ENCODE measurements around the gene PLCL1.

The PLCL1 gene

GRCh38 chr2:197869041-197869440 lies 64.6 kb downstream of the PLCL1 start:
- no peaks in the 10 kb centered on the region for H3K4me1 ChIP-seq (ENCODE audit: low read depth, poor library complexity, severe bottlenecking)
- no peaks in the 10 kb centered on the region for H3K79me2 ChIP-seq (ENCODE audit: insufficient read depth, low read depth)
- H4K20me1 ChIP-seq (ENCODE audit: insufficient read depth): no peaks in the 10 kb centered on the region
- no peak overlapping the region for H3K4me2 ChIP-seq
- no peaks in the 10 kb centered on the region for H3K27me3 ChIP-seq (ENCODE audit: insufficient read depth, low read depth)
- no peak for TF ChIP-seq CTCF (conservative IDR thresholded peaks at IDR 0.05; ENCODE audit: low read depth, low read length)
- H3K4me3 ChIP-seq (IDR thresholded peaks at IDR 0.05; ENCODE audit: insufficient read depth, low read depth, low read length): no peak overlapping the region
- no peak overlapping the region for H2AFZ ChIP-seq (ENCODE audit: low read depth)
- H3K9ac ChIP-seq: no peak overlapping the region
- H3K27ac ChIP-seq: no peak overlapping the region
- no peaks in the 10 kb centered on the region for H3K36me3 ChIP-seq (ENCODE audit: insufficient read depth)

- H3K9ac ChIP-seq: no peak overlapping the region
- H3K4me2 ChIP-seq: no peak overlapping the region
- H3K79me2 ChIP-seq (ENCODE audit: insufficient read depth, low read depth): no peaks in the 10 kb centered on the region
- no peak overlapping the region for H3K27ac ChIP-seq
- no peak overlapping the region for H3K4me3 ChIP-seq (IDR thresholded peaks at IDR 0.05; ENCODE audit: insufficient read depth, low read depth, low read length)
- no peaks in the 10 kb centered on the region for H4K20me1 ChIP-seq (ENCODE audit: insufficient read depth)
- no peaks in the 10 kb centered on the region for H3K4me1 ChIP-seq (ENCODE audit: low read depth, poor library complexity, severe bottlenecking)
- no peaks in the 10 kb centered on the region for H3K36me3 ChIP-seq (ENCODE audit: insufficient read depth)
- H3K27me3 ChIP-seq (ENCODE audit: insufficient read depth, low read depth): no peaks in the 10 kb centered on the region
- no peak overlapping the region for H2AFZ ChIP-seq (ENCODE audit: low read depth)
- no peak for TF ChIP-seq CTCF (conservative IDR thresholded peaks at IDR 0.05; ENCODE audit: low read depth, low read length)
These were observed 65.2 kb downstream of the PLCL1 start for GRCh38 chr2:197869501-197870111.

GRCh38 chr2:197870137-197870536 lies 65.7 kb downstream of the PLCL1 start:
- Histone ChIP-seq H4K20me1 (ENCODE audit: insufficient read depth) (no peaks in the 10 kb centered on the region), H3K27me3 (ENCODE audit: insufficient read depth, low read depth) (no peaks in the 10 kb centered on the region), H3K9ac (no peak overlapping the region), H3K4me2 (no peak overlapping the region), H3K36me3 (ENCODE audit: insufficient read depth) (no peaks in the 10 kb centered on the region), H3K4me1 (ENCODE audit: low read depth, poor library complexity, severe bottlenecking) (no peaks in the 10 kb centered on the region), H2AFZ (ENCODE audit: low read depth) (no peak overlapping the region), H3K79me2 (ENCODE audit: insufficient read depth, low read depth) (no peaks in the 10 kb centered on the region), H3K27ac (no peak overlapping the region), H3K4me3 (IDR thresholded peaks at IDR 0.05; ENCODE audit: insufficient read depth, low read depth, low read length) (no peak overlapping the region)
- TF ChIP-seq CTCF (conservative IDR thresholded peaks at IDR 0.05; ENCODE audit: low read depth, low read length): no peak

- no peak overlapping the region for H3K27ac ChIP-seq
- H3K27me3 ChIP-seq (ENCODE audit: insufficient read depth, low read depth): no peaks in the 10 kb centered on the region
- no peaks in the 10 kb centered on the region for H3K4me1 ChIP-seq (ENCODE audit: low read depth, poor library complexity, severe bottlenecking)
- no peak overlapping the region for H3K9ac ChIP-seq
- TF ChIP-seq CTCF (conservative IDR thresholded peaks at IDR 0.05; ENCODE audit: low read depth, low read length): no peak
- no peak overlapping the region for H3K4me2 ChIP-seq
- H4K20me1 ChIP-seq (ENCODE audit: insufficient read depth): no peaks in the 10 kb centered on the region
- no peak overlapping the region for H2AFZ ChIP-seq (ENCODE audit: low read depth)
- no peaks in the 10 kb centered on the region for H3K79me2 ChIP-seq (ENCODE audit: insufficient read depth, low read depth)
- H3K4me3 ChIP-seq (IDR thresholded peaks at IDR 0.05; ENCODE audit: insufficient read depth, low read depth, low read length): no peak overlapping the region
- H3K36me3 ChIP-seq (ENCODE audit: insufficient read depth): no peaks in the 10 kb centered on the region
These were observed 67.5 kb downstream of the PLCL1 start for GRCh38 chr2:197871780-197872456.

Measured in KMS-11 (cell line).